GM21367 (cell line): ENCODE measurements around the gene MIF4GD.

Experiments
- ATAC-seq: cut with Tn5 transposase; IDR thresholded peaks from one replicate; pipeline ENCODE4 v1.9.1; 2021; ENCODE audit not compliant: unreplicated experiment

MIF4GD gene

DNA sequence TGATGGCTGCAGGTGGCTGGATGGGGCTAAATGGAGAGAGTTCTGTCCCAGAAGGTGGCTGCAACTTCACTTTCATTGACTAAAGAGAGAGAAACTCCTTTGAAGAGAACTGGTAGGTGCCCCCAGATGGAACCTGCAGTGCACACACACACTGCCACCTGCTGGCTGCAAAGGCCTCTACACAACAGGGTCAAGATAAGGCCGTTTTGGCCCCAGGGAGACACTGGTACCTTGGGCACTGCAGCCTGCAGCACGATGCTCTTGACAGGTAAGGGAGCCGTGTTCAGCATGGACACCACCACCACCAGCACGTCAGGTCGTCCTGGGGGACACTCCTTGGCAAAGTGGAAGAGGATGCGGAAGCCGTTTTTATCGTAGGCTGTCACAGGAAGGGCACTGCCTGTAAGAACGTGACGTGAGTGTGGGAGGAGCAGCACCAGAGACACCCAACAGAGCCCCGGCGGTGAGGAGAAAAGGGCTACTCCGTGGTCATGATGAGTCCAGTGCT is 32.3 kb downstream of the MIF4GD start:
- no peak for ATAC-seq

DNA sequence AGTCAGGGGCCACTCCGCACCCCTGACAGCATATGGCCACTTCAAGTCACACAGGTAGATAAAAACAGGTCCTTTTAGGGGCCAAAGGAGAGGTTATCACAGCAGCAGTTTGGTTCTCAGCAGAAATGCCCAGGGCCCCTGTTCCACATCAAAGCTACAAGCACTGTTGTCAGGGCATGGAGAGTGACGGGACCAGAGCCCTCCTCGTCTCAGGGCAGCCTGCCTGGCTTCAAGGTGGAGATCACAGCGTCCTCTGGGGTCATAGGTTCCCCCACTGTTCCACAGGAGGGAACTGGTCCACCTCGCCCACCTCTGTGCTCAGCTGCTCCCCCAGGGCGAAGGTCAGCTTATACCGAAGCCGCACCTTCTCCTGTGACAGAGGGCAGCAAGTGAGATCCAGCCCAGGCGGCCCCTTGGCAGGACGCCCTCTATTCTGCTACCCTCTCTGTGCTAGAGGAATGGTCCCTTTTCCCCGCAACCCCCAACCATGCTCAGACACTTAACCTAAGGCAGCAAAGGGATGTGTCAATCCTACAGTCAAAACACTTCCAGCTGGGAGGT is 32.9 kb downstream of the MIF4GD start:
- ATAC-seq = no peak

DNA sequence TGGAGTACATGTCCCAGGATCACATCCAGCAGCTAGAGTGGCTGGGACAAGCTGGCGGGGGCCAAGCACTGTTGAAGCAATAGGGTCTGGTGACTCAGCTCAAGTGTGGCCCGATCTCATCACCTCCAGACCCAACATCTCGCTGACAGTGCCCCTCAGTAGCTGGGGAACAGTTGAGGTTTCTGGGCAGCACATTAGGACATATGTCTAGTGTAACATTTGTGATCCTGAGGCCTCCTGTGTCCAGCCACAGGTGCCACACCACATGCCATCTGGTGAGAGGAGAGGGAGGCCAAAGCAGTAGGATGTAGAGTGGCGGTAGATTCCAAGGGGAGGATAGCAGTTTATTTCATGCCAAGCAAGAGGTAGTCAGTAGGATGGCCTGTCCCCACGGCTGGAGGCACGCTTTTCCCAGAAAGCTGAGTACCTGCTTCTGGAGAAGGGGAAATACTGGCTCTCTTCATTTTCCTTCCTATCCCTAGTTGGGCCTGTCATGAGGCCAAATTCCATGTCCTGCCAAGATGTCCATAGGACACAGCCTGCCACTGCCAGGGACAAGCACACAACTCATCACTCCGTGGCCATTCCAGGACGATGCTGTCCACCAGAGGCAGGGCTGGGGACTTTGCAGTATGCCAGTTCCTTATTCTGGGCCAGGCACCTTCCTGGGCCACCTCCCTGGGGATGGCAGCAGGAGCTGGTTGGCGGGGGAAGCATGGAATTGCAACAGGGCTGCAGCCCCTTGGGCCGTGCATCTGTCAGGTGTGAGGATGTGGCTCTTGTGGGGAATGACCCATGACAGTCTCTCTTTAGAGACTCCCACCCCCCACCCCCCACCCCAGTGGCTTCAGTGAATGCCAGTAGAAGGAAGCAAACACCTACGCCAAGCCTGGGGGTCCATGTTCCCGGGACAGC is 33.7 kb downstream of the MIF4GD start:
- ATAC-seq = no peak

DNA sequence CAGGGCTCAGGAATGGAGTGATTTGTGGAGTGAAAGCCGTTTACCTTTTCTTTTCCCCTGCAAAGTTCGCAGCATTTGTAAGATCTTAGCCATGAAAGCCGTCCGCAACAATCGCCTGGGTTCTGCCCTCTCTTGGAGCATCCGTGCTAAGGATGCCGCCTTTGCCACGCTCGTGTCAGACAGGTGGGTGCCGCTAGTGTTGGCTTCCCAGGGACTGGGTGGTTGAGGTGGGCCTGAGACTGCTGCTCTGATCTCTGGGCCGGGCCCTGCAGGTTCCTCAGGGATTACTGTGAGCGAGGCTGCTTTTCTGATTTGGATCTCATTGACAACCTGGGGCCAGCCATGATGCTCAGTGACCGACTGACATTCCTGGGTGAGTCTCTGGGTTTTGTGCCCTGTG is 38.2 kb downstream of the MIF4GD start:
- ATAC-seq = no peak

DNA sequence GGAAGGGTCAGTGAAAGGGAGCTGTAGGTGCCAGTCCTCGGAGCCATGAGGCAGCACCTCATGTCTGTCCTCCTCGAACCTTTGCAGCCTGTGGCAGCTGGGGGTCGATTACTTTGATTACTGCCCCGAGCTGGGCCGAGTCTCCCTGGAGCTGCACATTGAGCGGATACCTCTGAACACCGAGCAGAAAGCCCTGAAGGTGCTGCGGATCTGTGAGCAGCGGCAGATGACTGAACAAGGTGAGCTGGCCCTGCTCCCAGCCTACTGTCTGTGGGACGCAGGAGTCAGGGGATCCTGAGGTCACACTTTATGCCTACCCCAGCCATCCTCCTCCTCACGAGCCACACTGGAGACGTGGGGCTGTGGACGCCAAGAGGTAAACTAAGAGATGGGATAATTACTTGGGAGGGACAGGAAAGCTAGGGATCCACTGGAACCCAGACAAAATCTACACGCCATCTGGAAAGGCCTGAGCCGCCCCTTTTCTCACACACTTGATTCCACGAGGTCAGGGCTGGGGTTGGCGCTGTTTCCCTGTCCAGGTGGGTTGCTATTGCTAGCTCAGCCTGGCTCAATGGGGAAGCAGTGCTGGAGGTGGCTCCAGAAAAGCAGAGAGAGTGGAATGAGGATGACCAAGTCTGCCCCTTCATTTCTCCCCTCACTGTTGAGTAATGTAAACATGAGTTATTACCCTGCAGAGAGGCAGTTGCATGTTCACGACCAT is 39.1 kb downstream of the MIF4GD start:
- ATAC-seq = no peak

DNA sequence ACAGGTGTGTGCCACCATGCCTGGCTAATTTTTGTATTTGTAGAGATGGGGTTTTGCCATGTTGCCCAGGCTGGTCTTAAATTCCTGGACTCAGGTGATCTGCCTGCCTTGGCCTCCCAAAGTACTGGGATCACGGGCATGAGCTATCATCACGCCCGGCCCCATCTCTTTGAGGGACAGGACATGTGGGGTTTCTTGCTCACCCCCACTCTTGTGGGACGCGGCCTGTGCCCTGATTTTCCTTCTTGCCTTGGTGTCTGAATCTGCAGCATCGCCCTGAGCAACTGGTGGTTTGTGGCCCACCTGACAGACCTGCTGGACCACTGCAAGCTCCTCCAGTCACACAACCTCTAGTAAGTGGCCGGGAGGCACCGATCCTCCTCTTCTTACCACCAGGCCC is 40.0 kb downstream of the MIF4GD start:
- ATAC-seq = no peak

DNA sequence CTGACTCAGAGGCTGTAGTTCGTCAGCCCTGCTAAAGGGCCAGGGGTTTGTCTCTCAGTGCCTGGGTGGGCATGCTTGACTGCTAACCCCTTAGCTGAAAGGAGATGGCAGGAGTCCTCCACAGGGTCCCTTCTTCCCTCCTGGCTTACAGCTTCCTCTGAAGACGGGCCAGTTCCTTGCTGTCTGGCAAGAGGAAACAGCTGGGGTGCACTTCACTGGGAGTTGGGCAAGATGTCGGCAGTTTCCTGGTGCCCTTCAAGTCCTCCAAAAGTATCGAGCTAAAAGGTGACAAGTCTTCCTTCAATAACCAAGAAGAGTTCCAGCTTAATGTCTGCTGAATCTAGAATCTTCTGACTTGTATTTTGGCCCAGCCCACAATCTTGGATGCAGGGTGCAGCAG is 42.2 kb downstream of the MIF4GD start:
- ATAC-seq = no peak

DNA sequence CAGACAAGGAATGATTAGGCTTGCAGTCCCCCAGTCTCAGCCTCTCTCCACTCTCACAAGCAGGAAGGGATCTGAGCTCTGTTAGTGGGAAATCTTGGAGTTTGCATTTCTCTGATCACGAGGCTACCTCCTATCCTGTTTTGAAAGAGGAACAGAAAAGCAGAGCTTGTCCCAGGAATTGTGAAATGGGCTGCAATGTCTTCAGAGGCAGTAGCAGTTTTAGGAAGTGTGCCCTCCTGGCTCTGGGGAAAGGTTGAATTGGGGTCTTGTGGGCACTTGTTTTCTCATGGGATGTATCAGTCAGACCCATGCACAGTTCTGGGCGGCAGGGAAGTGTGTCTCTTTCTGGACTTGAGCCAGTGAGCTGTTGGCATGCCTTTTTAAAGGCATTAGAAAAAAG is 42.7 kb downstream of the MIF4GD start:
- ATAC-seq = no peak

DNA sequence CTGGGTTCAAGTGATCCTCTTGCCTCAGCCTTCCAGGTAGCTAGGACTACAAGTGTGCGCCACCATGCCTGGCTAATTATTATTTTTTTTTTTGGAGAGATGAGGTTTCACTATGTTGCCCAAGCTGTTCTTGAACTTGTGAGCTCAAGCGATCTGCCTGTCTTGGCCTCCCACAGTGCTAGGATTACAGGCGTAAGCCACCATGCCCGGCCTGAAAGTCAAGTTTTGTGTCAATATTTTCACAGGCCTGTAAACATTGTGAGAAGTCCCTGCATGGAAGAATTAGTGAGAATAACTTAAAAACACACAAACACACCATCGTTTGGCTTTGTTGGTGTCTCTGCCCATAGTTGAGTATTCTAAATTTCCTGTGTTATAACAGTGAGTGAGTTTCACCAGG is 43.3 kb downstream of the MIF4GD start:
- ATAC-seq = no peak

DNA sequence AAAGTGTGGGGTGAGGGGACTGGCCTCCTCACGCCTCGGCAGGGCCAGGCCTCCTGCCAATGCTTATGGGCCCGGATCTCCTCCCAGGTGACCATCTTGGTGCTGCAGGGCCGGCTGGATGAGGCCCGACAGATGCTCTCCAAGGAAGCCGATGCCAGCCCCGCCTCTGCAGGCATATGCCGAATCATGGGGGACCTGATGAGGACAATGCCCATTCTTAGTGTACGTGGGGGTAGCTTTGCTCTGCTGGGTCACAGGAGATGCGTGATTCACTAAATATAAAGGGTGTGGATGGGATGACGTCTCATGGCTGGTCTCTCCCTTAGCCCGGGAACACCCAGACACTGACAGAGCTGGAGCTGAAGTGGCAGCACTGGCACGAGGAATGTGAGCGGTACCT is 46.0 kb downstream of the MIF4GD start:
- ATAC-seq = no peak

DNA sequence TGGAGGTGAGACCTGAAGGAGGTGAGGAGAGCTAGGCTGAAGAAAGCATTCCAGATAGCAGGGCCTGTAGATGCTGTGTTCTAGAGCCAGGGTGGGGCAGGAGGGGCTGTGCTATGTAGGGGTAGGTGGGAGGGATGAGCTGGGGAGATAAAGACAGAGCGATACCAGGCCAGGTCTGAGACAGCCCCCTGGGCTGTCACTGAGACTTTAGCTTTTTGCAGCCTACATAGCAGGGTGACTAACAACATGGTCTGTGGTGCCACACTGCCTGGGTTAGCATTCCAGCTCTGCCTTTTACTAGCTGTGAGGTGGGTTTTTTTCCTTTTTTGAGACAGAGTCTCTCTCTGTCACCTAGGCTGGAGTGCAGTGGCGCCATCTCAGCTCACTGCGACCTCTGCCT is 51.2 kb downstream of the MIF4GD start:
- no peak for ATAC-seq

DNA sequence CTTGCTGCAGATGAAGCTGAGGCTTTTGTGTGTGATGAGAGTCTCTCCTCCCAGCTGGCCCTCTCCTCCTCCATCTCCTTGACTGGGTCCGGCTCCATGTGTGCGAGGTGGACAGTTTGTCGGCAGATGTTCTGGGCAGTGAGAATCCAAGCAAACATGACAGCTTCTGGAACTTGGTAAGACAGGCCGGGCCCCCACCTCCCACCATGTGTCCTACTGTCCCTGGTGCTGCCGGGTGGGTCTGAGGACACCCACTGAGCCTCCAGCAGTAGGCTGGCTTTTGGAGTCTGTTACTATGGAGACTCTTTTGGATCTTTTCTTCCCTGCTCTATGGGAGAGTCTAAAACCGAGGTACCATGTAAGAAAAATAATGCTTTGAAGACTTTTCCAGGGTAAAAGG is 52.9 kb downstream of the MIF4GD start:
- ATAC-seq = no peak
